ENCODE data around the gene EPHA2.
A peak's percentile ranks its signal among the peaks of the same experiment; 100 is the strongest.

Gene EPHA2

GRCh38 chr1:16162163-16162822 lies 6.4 kb upstream of the EPHA2 start:
- no peak for TF ChIP-seq CTCF (IDR thresholded peaks at IDR 0.05)
- H3K36me3 Mint-ChIP-seq (ENCODE audit: low read depth): no peaks in the 10 kb centered on the region
- peak overlapping the region; percentile 74 for H3K4me3 Mint-ChIP-seq
- H3K4me1 Mint-ChIP-seq: peaks cover 67% of the 10 kb centered on the region
- H3K27ac Mint-ChIP-seq: no peak overlapping the region
- peak; percentile 78 for DNase-seq
- H3K27me3 Mint-ChIP-seq (ENCODE audit: low read depth, poor library complexity): peaks cover 21% of the 10 kb centered on the region
- H3K9me3 Mint-ChIP-seq: no peaks in the 10 kb centered on the region

- peaks cover 18% of the 10 kb centered on the region for H3K27me3 Mint-ChIP-seq (ENCODE audit: low read depth, poor library complexity)
- no peaks in the 10 kb centered on the region for H3K36me3 Mint-ChIP-seq (ENCODE audit: low read depth)
- no peak for DNase-seq
- no peaks in the 10 kb centered on the region for H3K9me3 Mint-ChIP-seq
- H3K4me1 Mint-ChIP-seq: peaks cover 68% of the 10 kb centered on the region
- TF ChIP-seq CTCF (IDR thresholded peaks at IDR 0.05): no peak
- no peak overlapping the region for H3K4me3 Mint-ChIP-seq
- no peak overlapping the region for H3K27ac Mint-ChIP-seq
These were observed 5.8 kb upstream of the EPHA2 start for GRCh38 chr1:16161717-16162116.

GRCh38 chr1:16158993-16159831 lies 3.3 kb upstream of the EPHA2 start:
- peak overlapping the region; percentile 24 for H3K27ac Mint-ChIP-seq
- no peaks in the 10 kb centered on the region for H3K36me3 Mint-ChIP-seq (ENCODE audit: low read depth)
- no peak for TF ChIP-seq CTCF (IDR thresholded peaks at IDR 0.05)
- H3K4me1 Mint-ChIP-seq: peaks cover 53% of the 10 kb centered on the region
- no peak for DNase-seq
- peaks cover 15% of the 10 kb centered on the region for H3K27me3 Mint-ChIP-seq (ENCODE audit: low read depth, poor library complexity)
- no peaks in the 10 kb centered on the region for H3K9me3 Mint-ChIP-seq
- H3K4me3 Mint-ChIP-seq: no peak overlapping the region

GRCh38 chr1:16158025-16158424 lies 2.2 kb upstream of the EPHA2 start:
- no peak for TF ChIP-seq CTCF (IDR thresholded peaks at IDR 0.05)
- Mint-ChIP-seq H3K4me1 (peaks cover 56% of the 10 kb centered on the region), H3K27ac (no peak overlapping the region), H3K36me3 (ENCODE audit: low read depth) (no peaks in the 10 kb centered on the region), H3K27me3 (ENCODE audit: low read depth, poor library complexity) (peaks cover 15% of the 10 kb centered on the region), H3K9me3 (no peaks in the 10 kb centered on the region), H3K4me3 (no peak overlapping the region)
- DNase-seq: no peak

GRCh38 chr1:16156848-16157495 lies 1.1 kb upstream of the EPHA2 start:
- H3K4me3 Mint-ChIP-seq: peak overlapping the region; percentile 92
- no peak for TF ChIP-seq CTCF (IDR thresholded peaks at IDR 0.05)
- no peaks in the 10 kb centered on the region for H3K9me3 Mint-ChIP-seq
- no peak for DNase-seq
- no peaks in the 10 kb centered on the region for H3K36me3 Mint-ChIP-seq (ENCODE audit: low read depth)
- H3K4me1 Mint-ChIP-seq: peaks cover 57% of the 10 kb centered on the region
- peaks cover 13% of the 10 kb centered on the region for H3K27me3 Mint-ChIP-seq (ENCODE audit: low read depth, poor library complexity)
- no peak overlapping the region for H3K27ac Mint-ChIP-seq

Measured in nephron progenitor cell (in vitro differentiated cells).